Stimulated activated CD4-positive, alpha-beta T cell treated with anti-CD3 and anti-CD28 coated beads, Interleukin-15, amount 100 ng/mL, for 48 hours (primary cell): Measurements from ENCODE around the gene PPP6R3.
"Not testable (repeated sequence)": the region's sequence is repeated elsewhere in the genome, so short reads cannot be mapped to it uniquely, and the experiment has no call there.

Experiments
- DNase-seq, 2 donors: peaks; one replicate each; pipeline ENCODE4 v3.0.0-alpha.2; 2020; ENCODE audit warnings: low read depth in 2 of 2

Gene PPP6R3

GRCh38 chr11:68525336-68525735 lies 64.8 kb downstream of the PPP6R3 start:
- no peak for DNase-seq

GRCh38 chr11:68525930-68526329 lies 65.4 kb downstream of the PPP6R3 start:
- no peak for DNase-seq

GRCh38 chr11:68527585-68527984 lies 67.0 kb downstream of the PPP6R3 start:
- no peak for DNase-seq

- DNase-seq, result no peak
Measured at GRCh38 chr11:68528630-68529029, 68.1 kb downstream of the PPP6R3 start.

GRCh38 chr11:68531129-68531693 lies 70.7 kb downstream of the PPP6R3 start:
- no peak for DNase-seq

GRCh38 chr11:68532727-68533369 lies 72.3 kb downstream of the PPP6R3 start:
- DNase-seq, result no peak

- DNase-seq, result no peak
Measured at GRCh38 chr11:68533945-68534344, 73.4 kb downstream of the PPP6R3 start.

GRCh38 chr11:68535098-68535497 lies 74.5 kb downstream of the PPP6R3 start:
- no peak for DNase-seq

- DNase-seq, result no peak
Measured at GRCh38 chr11:68536706-68537105, 76.2 kb downstream of the PPP6R3 start.

- DNase-seq, result no peak
Measured at GRCh38 chr11:68538025-68538424, 77.5 kb downstream of the PPP6R3 start.

- no peak for DNase-seq
Measured at GRCh38 chr11:68539395-68539794, 78.8 kb downstream of the PPP6R3 start.

GRCh38 chr11:68540504-68540903 lies 80.0 kb downstream of the PPP6R3 start:
- not testable (repeated sequence) for DNase-seq

- no peak for DNase-seq
Measured at GRCh38 chr11:68541116-68541515, 80.6 kb downstream of the PPP6R3 start.

- DNase-seq, result no peak
Measured at GRCh38 chr11:68541991-68542390, 81.4 kb downstream of the PPP6R3 start.

- no peak for DNase-seq
Measured at GRCh38 chr11:68542617-68543016, 82.1 kb downstream of the PPP6R3 start.

- DNase-seq, result no peak
Measured at GRCh38 chr11:68543594-68543993, 83.0 kb downstream of the PPP6R3 start.

- DNase-seq, result no peak
Measured at GRCh38 chr11:68545347-68545746, 84.8 kb downstream of the PPP6R3 start.

GRCh38 chr11:68545796-68546195 lies 85.2 kb downstream of the PPP6R3 start:
- DNase-seq, result no peak

GRCh38 chr11:68546555-68546954 lies 86.0 kb downstream of the PPP6R3 start:
- no peak for DNase-seq

GRCh38 chr11:68549789-68550484 lies 89.4 kb downstream of the PPP6R3 start:
- no peak for DNase-seq

- peak in 1 of 2 donors; percentile 20 for DNase-seq
Measured at GRCh38 chr11:68550485-68550817, 89.9 kb downstream of the PPP6R3 start.

- no peak for DNase-seq
Measured at GRCh38 chr11:68551223-68551622, 90.7 kb downstream of the PPP6R3 start.

- no peak for DNase-seq
Measured at GRCh38 chr11:68551777-68552176, 91.2 kb downstream of the PPP6R3 start.
